ENCODE results near the gene MCCD1. TPM values are rescaled to one million over a fixed set of nuclear protein-coding genes. Genes with fewer than 3 reads are reported as not detected.
"Not testable (repeated sequence)": the region's sequence is repeated elsewhere in the genome, so short reads cannot be mapped to it uniquely, and the experiment has no call there.

MCCD1 gene
- total and polyA plus RNA-seq, 4 donors = not detected

- Histone ChIP-seq H3K27me3 (ENCODE audit: control insufficient read depth in 1 of 2, insufficient read depth in 2 of 2, low read length in 1 of 2) (no peaks in the 10 kb centered on the region), H3K4me3 (ENCODE audit: low read length in 2 of 2) (no peak overlapping the region), H3K27ac (ENCODE audit: low read depth in 1 of 2, low read length in 2 of 2) (no peak overlapping the region), H3K9me3 (ENCODE audit: control insufficient read depth, low read length) (no peaks in the 10 kb centered on the region), H3K36me3 (ENCODE audit: control insufficient read depth in 1 of 2, insufficient read depth in 2 of 2, low read length in 1 of 2) (no peaks in the 10 kb centered on the region), H3K4me1 (ENCODE audit: control insufficient read depth in 1 of 2, insufficient read depth in 2 of 2, low read length in 2 of 2) (no peaks in the 10 kb centered on the region)
- 70 to 84% methylated on average over 4 of the region's 4 CpGs for WGBS, 2 donors
- intact Hi-C loops (cut with DNase I) = no loop called here
- ATAC-seq (ENCODE audit: low FRiP score) (no peak), DNase-seq (no peak)
These were observed 39.7 kb upstream of the MCCD1 start for GRCh38 chr6:31489086-31489485.

- intact Hi-C loops (cut with DNase I) = loop anchor here in 1 of 2 donors (5.0 kb wide), 1 partner anchor 52 kb away; the partner anchor contains the start of gene DDX39B
- H3K36me3 ChIP-seq (ENCODE audit: control insufficient read depth in 1 of 2, insufficient read depth in 2 of 2, low read length in 1 of 2) = no peaks in the 10 kb centered on the region
- no peak overlapping the region for H3K27ac ChIP-seq (ENCODE audit: low read depth in 1 of 2, low read length in 2 of 2)
- WGBS, 2 donors = 59 to 73% methylated on average over 15 to 16 of the region's 16 CpGs
- no peaks in the 10 kb centered on the region for H3K9me3 ChIP-seq (ENCODE audit: control insufficient read depth, low read length)
- no peaks in the 10 kb centered on the region for H3K27me3 ChIP-seq (ENCODE audit: control insufficient read depth in 1 of 2, insufficient read depth in 2 of 2, low read length in 1 of 2)
- DNase-seq (no peak), ATAC-seq (ENCODE audit: low FRiP score) (no peak)
- no peaks in the 10 kb centered on the region for H3K4me1 ChIP-seq (ENCODE audit: control insufficient read depth in 1 of 2, insufficient read depth in 2 of 2, low read length in 2 of 2)
- no peak overlapping the region for H3K4me3 ChIP-seq (ENCODE audit: low read length in 2 of 2)
These were observed 38.5 kb upstream of the MCCD1 start for GRCh38 chr6:31490115-31490873.

GRCh38 chr6:31493550-31493874 is 35.2 kb upstream of the MCCD1 start:
- intact Hi-C loops (cut with DNase I) = loop anchor here in 1 of 2 donors (5.0 kb wide), 1 partner anchor 49 kb away; the partner anchor contains the start of gene DDX39B
- not testable (repeated sequence) for H3K36me3 ChIP-seq (ENCODE audit: control insufficient read depth in 1 of 2, insufficient read depth in 2 of 2, low read length in 1 of 2); H3K9me3 ChIP-seq (ENCODE audit: control insufficient read depth, low read length); H3K27me3 ChIP-seq (ENCODE audit: control insufficient read depth in 1 of 2, insufficient read depth in 2 of 2, low read length in 1 of 2); H3K27ac ChIP-seq (ENCODE audit: low read depth in 1 of 2, low read length in 2 of 2); H3K4me1 ChIP-seq (ENCODE audit: control insufficient read depth in 1 of 2, insufficient read depth in 2 of 2, low read length in 2 of 2); H3K4me3 ChIP-seq (ENCODE audit: low read length in 2 of 2); ATAC-seq (ENCODE audit: low FRiP score); DNase-seq
- WGBS, 2 donors = 0 to 2% methylated on average over 2 of the region's 2 CpGs

GRCh38 chr6:31493875-31494694 is 34.7 kb upstream of the MCCD1 start:
- no peaks in the 10 kb centered on the region for H3K36me3 ChIP-seq (ENCODE audit: control insufficient read depth in 1 of 2, insufficient read depth in 2 of 2, low read length in 1 of 2)
- ATAC-seq (ENCODE audit: low FRiP score) (peak; percentile 88), DNase-seq (peak; percentile 90 to 95)
- H3K9me3 ChIP-seq (ENCODE audit: control insufficient read depth, low read length) = no peaks in the 10 kb centered on the region
- peak overlapping the region in 1 of 2 donors; percentile 28 for H3K27ac ChIP-seq (ENCODE audit: low read depth in 1 of 2, low read length in 2 of 2)
- H3K4me3 ChIP-seq (ENCODE audit: low read length in 2 of 2) = peak overlapping the region; percentile 53 to 57
- no peaks in the 10 kb centered on the region for H3K27me3 ChIP-seq (ENCODE audit: control insufficient read depth in 1 of 2, insufficient read depth in 2 of 2, low read length in 1 of 2)
- peaks cover 0 to 1% of the 10 kb centered on the region in 2 donors for H3K4me1 ChIP-seq (ENCODE audit: control insufficient read depth in 1 of 2, insufficient read depth in 2 of 2, low read length in 2 of 2)
- intact Hi-C loops (cut with DNase I) = loop anchor here in 1 of 2 donors (5.0 kb wide), 1 partner anchor 48 kb away; the partner anchor contains the start of gene DDX39B
- 0 to 2% methylated on average over 56 to 58 of the region's 58 CpGs for WGBS, 2 donors

- 26 to 54% methylated on average over 2 of the region's 2 CpGs for WGBS, 2 donors
- Histone ChIP-seq H3K36me3 (ENCODE audit: control insufficient read depth in 1 of 2, insufficient read depth in 2 of 2, low read length in 1 of 2) (no peaks in the 10 kb centered on the region), H3K27me3 (ENCODE audit: control insufficient read depth in 1 of 2, insufficient read depth in 2 of 2, low read length in 1 of 2) (no peaks in the 10 kb centered on the region), H3K4me1 (ENCODE audit: control insufficient read depth in 1 of 2, insufficient read depth in 2 of 2, low read length in 2 of 2) (peaks cover 0 to 1% of the 10 kb centered on the region in 2 donors), H3K27ac (ENCODE audit: low read depth in 1 of 2, low read length in 2 of 2) (no peak overlapping the region), H3K4me3 (ENCODE audit: low read length in 2 of 2) (no peak overlapping the region), H3K9me3 (ENCODE audit: control insufficient read depth, low read length) (no peaks in the 10 kb centered on the region)
- no peak for ATAC-seq (ENCODE audit: low FRiP score)
- no peak for DNase-seq
- intact Hi-C loops (cut with DNase I) = loop anchor here in 1 of 2 donors (5.0 kb wide), 1 partner anchor 102 kb away; no protein-coding TSS in a partner anchor
These were observed 33.2 kb upstream of the MCCD1 start for GRCh38 chr6:31495580-31495979.

- not testable (repeated sequence) for H3K36me3 ChIP-seq (ENCODE audit: control insufficient read depth in 1 of 2, insufficient read depth in 2 of 2, low read length in 1 of 2); H3K4me3 ChIP-seq (ENCODE audit: low read length in 2 of 2); H3K4me1 ChIP-seq (ENCODE audit: control insufficient read depth in 1 of 2, insufficient read depth in 2 of 2, low read length in 2 of 2); H3K27me3 ChIP-seq (ENCODE audit: control insufficient read depth in 1 of 2, insufficient read depth in 2 of 2, low read length in 1 of 2); DNase-seq; H3K9me3 ChIP-seq (ENCODE audit: control insufficient read depth, low read length); ATAC-seq (ENCODE audit: low FRiP score)
- intact Hi-C loops (cut with DNase I) = loop anchor here in 1 of 2 donors (5.0 kb wide), 1 partner anchor 100 kb away; no protein-coding TSS in a partner anchor
- 47 to 63% methylated on average over 3 to 4 of the region's 4 CpGs for WGBS, 2 donors
- peak overlapping the region in 1 of 2 donors; percentile 16 for H3K27ac ChIP-seq (ENCODE audit: low read depth in 1 of 2, low read length in 2 of 2)
These were observed 31.9 kb upstream of the MCCD1 start for GRCh38 chr6:31496826-31497225.

GRCh38 chr6:31497531-31498476 is 31.0 kb upstream of the MCCD1 start, which contains the start of gene MICB:
Gene MICB (plus strand): TSS chr6:31498145. CDS start chr6:31498194, 49 bp downstream.
- Histone ChIP-seq H3K4me1 (ENCODE audit: control insufficient read depth in 1 of 2, insufficient read depth in 2 of 2, low read length in 2 of 2) (peaks cover 0 to 1% of the 10 kb centered on the region in 2 donors), H3K4me3 (ENCODE audit: low read length in 2 of 2) (peak within 1 kb of the TSS; percentile 2 to 70), H3K27ac (ENCODE audit: low read depth in 1 of 2, low read length in 2 of 2) (peak within 1 kb of the TSS in 1 of 2 donors; percentile 17), H3K36me3 (ENCODE audit: control insufficient read depth in 1 of 2, insufficient read depth in 2 of 2, low read length in 1 of 2) (no peaks in the 10 kb centered on the region), H3K9me3 (ENCODE audit: control insufficient read depth, low read length) (no peaks in the 10 kb centered on the region), H3K27me3 (ENCODE audit: control insufficient read depth in 1 of 2, insufficient read depth in 2 of 2, low read length in 1 of 2) (no peaks in the 10 kb centered on the region)
- intact Hi-C loops (cut with DNase I) = loop anchor here in 1 of 2 donors (5.0 kb wide), 1 partner anchor 99 kb away; no protein-coding TSS in a partner anchor
- peak; percentile 77 for ATAC-seq (ENCODE audit: low FRiP score)
- DNase-seq = peak; percentile 83 to 89
- 1 to 2% methylated on average over 57 to 64 of the region's 64 CpGs for WGBS, 2 donors

GRCh38 chr6:31498748-31499147 is 30.0 kb upstream of the MCCD1 start:
- no peak for DNase-seq
- no peak for ATAC-seq (ENCODE audit: low FRiP score)
- intact Hi-C loops (cut with DNase I) = loop anchor here in 1 of 2 donors (5.0 kb wide), 1 partner anchor 99 kb away; no protein-coding TSS in a partner anchor
- Histone ChIP-seq H3K9me3 (ENCODE audit: control insufficient read depth, low read length) (no peaks in the 10 kb centered on the region), H3K27ac (ENCODE audit: low read depth in 1 of 2, low read length in 2 of 2) (no peak overlapping the region), H3K4me1 (ENCODE audit: control insufficient read depth in 1 of 2, insufficient read depth in 2 of 2, low read length in 2 of 2) (peaks cover 0 to 1% of the 10 kb centered on the region in 2 donors), H3K4me3 (ENCODE audit: low read length in 2 of 2) (no peak overlapping the region), H3K36me3 (ENCODE audit: control insufficient read depth in 1 of 2, insufficient read depth in 2 of 2, low read length in 1 of 2) (no peaks in the 10 kb centered on the region), H3K27me3 (ENCODE audit: control insufficient read depth in 1 of 2, insufficient read depth in 2 of 2, low read length in 1 of 2) (no peaks in the 10 kb centered on the region)
- 6 to 13% methylated on average over 21 of the region's 21 CpGs for WGBS, 2 donors
